ENCODE data around the gene USP49.

USP49 gene

GRCh38 chr6:41927253-41927652 is 32.1 kb upstream of the USP49 start:
- DNase-seq, result no peak

- no peak for DNase-seq
Observed at GRCh38 chr6:41922154-41922553, 27.0 kb upstream of the USP49 start.

- DNase-seq, result no peak
Observed at GRCh38 chr6:41921712-41921998, 26.5 kb upstream of the USP49 start.

GRCh38 chr6:41920921-41921711 is 25.9 kb upstream of the USP49 start, which contains the start of the genes BYSL and MED20:
TSS of gene BYSL (plus strand) at chr6:41921499. CDS start at chr6:41921563, 64 bp downstream.
TSS of gene MED20 (minus strand) at chr6:41921139. CDS start at chr6:41921018, 121 bp downstream.
- peak; percentile 91 for DNase-seq

GRCh38 chr6:41917528-41917927 is 22.4 kb upstream of the USP49 start:
- no peak for DNase-seq

- DNase-seq, result no peak
Observed at GRCh38 chr6:41914869-41915530, 19.8 kb upstream of the USP49 start.

GRCh38 chr6:41914343-41914742 is 19.2 kb upstream of the USP49 start:
- no peak for DNase-seq

- no peak for DNase-seq
Observed at GRCh38 chr6:41909727-41910126, 14.6 kb upstream of the USP49 start.

GRCh38 chr6:41901882-41902519 is 6.8 kb upstream of the USP49 start:
- DNase-seq, result peak; percentile 39

- DNase-seq, result no peak
Observed at GRCh38 chr6:41900861-41901260, 5.7 kb upstream of the USP49 start.

GRCh38 chr6:41896281-41896680 is 1.1 kb upstream of the USP49 start:
- no peak for DNase-seq

GRCh38 chr6:41894366-41895299 is 542 bp downstream of the USP49 start:
- peak; percentile 59 for DNase-seq

- no peak for DNase-seq
Observed at GRCh38 chr6:41892921-41893564, 2.1 kb downstream of the USP49 start.

- no peak for DNase-seq
Observed at GRCh38 chr6:41887331-41887751, 7.8 kb downstream of the USP49 start.

- DNase-seq, result no peak
Observed at GRCh38 chr6:41885930-41886329, 9.2 kb downstream of the USP49 start.

GRCh38 chr6:41884957-41885356 is 10.2 kb downstream of the USP49 start:
- DNase-seq, result no peak

- no peak for DNase-seq
Observed at GRCh38 chr6:41881506-41881905, 13.7 kb downstream of the USP49 start.

- DNase-seq, result no peak
Observed at GRCh38 chr6:41878961-41879405, 16.2 kb downstream of the USP49 start.

GRCh38 chr6:41878246-41878645 is 16.9 kb downstream of the USP49 start:
- DNase-seq, result no peak

- DNase-seq, result no peak
Observed at GRCh38 chr6:41877051-41877680, 18.0 kb downstream of the USP49 start.

- DNase-seq, result no peak
Observed at GRCh38 chr6:41874741-41875140, 20.4 kb downstream of the USP49 start.

- no peak for DNase-seq
Observed at GRCh38 chr6:41872147-41872546, 23.0 kb downstream of the USP49 start.

Data from effector CD8-positive, alpha-beta T cell (primary cell).